Endothelial cell of umbilical vein (primary cell): ENCODE results near the gene CMTM4. TPM values are rescaled to one million over a fixed set of nuclear protein-coding genes. Genes with fewer than 3 reads are reported as not detected.

Experiments
- BruUV-seq: library from RNA; stranded (reverse); fragments of 400-500 nt; replicated peaks from 2 replicates; lab custom pipeline; 2021; lab: Mats Ljungman, UMichigan
- CTCF ChIA-PET: fragments of 300-600, 350-600 bp; sonication (Branson Sonifier 250); formaldehyde crosslinking; loops from one replicate; lab custom pipeline; 2021; ENCODE audit warnings: antibody characterized with exemption, inconsistent platforms; lab: Charles Lee
- POLR2A ChIA-PET: fragments of 300-600, 350-600 bp; sonication (Branson Sonifier 250); formaldehyde crosslinking; loops from one replicate; lab custom pipeline; 2021; ENCODE audit warnings: antibody characterized with exemption, inconsistent platforms; lab: Charles Lee
- DNase-seq: peaks from one replicate; pipeline ENCODE4 v3.0.0-alpha.2; 2011; ENCODE audit warnings: low read depth, low spot score
- FAIRE-seq: peaks from 2 replicates; lab custom pipeline; 2011; peaks lifted over from hg19 to GRCh38; lab: Jason Lieb, UNC
- H2AFZ ChIP-seq: 2 replicates; pipeline ENCODE4 v1.6.0; 2012; ENCODE audit warnings: low read depth, low read length, control low read depth, inconsistent platforms
- H3K27ac ChIP-seq: 2 replicates; pipeline ENCODE4 v1.5.1; 2011; ENCODE audit warnings: low read depth, mild to moderate bottlenecking, control low read depth, low read length, moderate library complexity; ENCODE audit not compliant: insufficient read depth
- H3K27me3 ChIP-seq, 2 experiments: 2 replicates each; pipeline versions ENCODE4 v1.6.0 to v1.6.1; 2011; ENCODE audit warnings: low read length in 2 of 2, mixed read lengths in 1 of 2; ENCODE audit not compliant: control insufficient read depth in 2 of 2, insufficient read depth in 2 of 2
- H3K36me3 ChIP-seq, 2 experiments: 2 replicates in 1 of 2; 3 replicates in 1 of 2; pipeline ENCODE4 v1.5.1; 2011; ENCODE audit warnings: low read length in 2 of 2, mild to moderate bottlenecking in 1 of 2, moderate library complexity in 1 of 2; ENCODE audit not compliant: control insufficient read depth in 2 of 2, insufficient read depth in 2 of 2; ENCODE audit errors: extremely low read depth in 1 of 2
- H3K4me1 ChIP-seq: 3 replicates; pipeline ENCODE4 v1.5.1; 2011; ENCODE audit warnings: mild to moderate bottlenecking, low read length; ENCODE audit not compliant: control insufficient read depth, insufficient read depth; ENCODE audit errors: extremely low read depth
- H3K4me2 ChIP-seq: 2 replicates; pipeline ENCODE4 v1.6.1; 2011; ENCODE audit warnings: low read length, control low read depth, mixed read lengths; ENCODE audit not compliant: insufficient read depth
- H3K4me3 ChIP-seq, 3 experiments: fragments of 200-600 bp in 1 of 3; sonication (generic), shearing (Covaris generic) in 1 of 3; replicated peaks in 1 of 3; 2 replicates each; pipeline ENCODE4 v1.5.1; 2011 to 2016; ENCODE audit warnings: control low read depth in 3 of 3, low read length in 3 of 3, mild to moderate bottlenecking in 2 of 3, inconsistent platforms in 1 of 3, low read depth in 1 of 3, moderate library complexity in 1 of 3; ENCODE audit not compliant: insufficient read depth in 1 of 3
- H3K79me2 ChIP-seq: 2 replicates; pipeline ENCODE4 v1.6.0; 2012; ENCODE audit warnings: low read length, inconsistent platforms; ENCODE audit not compliant: control insufficient read depth, insufficient read depth
- H3K9ac ChIP-seq: replicated peaks from 2 replicates; pipeline ENCODE3; 2011; ENCODE audit warnings: low read length, control low read depth; ENCODE audit not compliant: insufficient read depth; ENCODE audit errors: extremely low read depth
- H3K9me1 ChIP-seq: replicated peaks from 3 replicates; pipeline ENCODE4 v1.6.0; 2011; ENCODE audit warnings: mild to moderate bottlenecking, low read length; ENCODE audit not compliant: control insufficient read depth, insufficient read depth; ENCODE audit errors: extremely low read depth
- H3K9me3 ChIP-seq: replicated peaks from 2 replicates; pipeline ENCODE4 v1.5.1; 2012; ENCODE audit warnings: low read length, inconsistent platforms; ENCODE audit not compliant: control insufficient read depth, insufficient read depth
- H4K20me1 ChIP-seq: replicated peaks from 2 replicates; pipeline ENCODE3; 2011; ENCODE audit warnings: mild to moderate bottlenecking, low read length; ENCODE audit not compliant: control insufficient read depth, insufficient read depth; ENCODE audit errors: extremely low read depth
- EZH2 ChIP-seq: IDR thresholded peaks from 2 replicates; pipeline ENCODE4 v1.6.1; 2012; ENCODE audit warnings: borderline replicate concordance, low read depth, mild to moderate bottlenecking, moderate library complexity, low read length, inconsistent platforms; ENCODE audit not compliant: severe bottlenecking
- FOS ChIP-seq: IDR thresholded peaks from 2 replicates; pipeline ENCODE4 v1.6.1; 2011; ENCODE audit warnings: mild to moderate bottlenecking, low read length, moderate library complexity, borderline replicate concordance; ENCODE audit not compliant: insufficient read depth
- GATA2 ChIP-seq: IDR thresholded peaks from 2 replicates; pipeline ENCODE4 v1.7.0; 2011; ENCODE audit warnings: low read depth, mild to moderate bottlenecking, moderate library complexity, mixed read lengths, low read length; ENCODE audit not compliant: insufficient read length, insufficient read depth
- JUN ChIP-seq: IDR thresholded peaks from 2 replicates; pipeline ENCODE4 v1.6.1; 2011; ENCODE audit warnings: borderline replicate concordance, low read depth; ENCODE audit not compliant: insufficient read length, insufficient read depth
- MYC ChIP-seq: IDR thresholded peaks from one replicate; pipeline ENCODE4 v1.6.1; 2011; ENCODE audit warnings: mild to moderate bottlenecking, low read depth, low read length
- POLR2A ChIP-seq: IDR thresholded peaks from 2 replicates; pipeline ENCODE4 v1.6.1; 2012; ENCODE audit warnings: low read depth, mild to moderate bottlenecking, control low read depth, low read length
- POLR2AphosphoS5 ChIP-seq: IDR thresholded peaks from 2 replicates; pipeline ENCODE4 v1.6.1; 2012; ENCODE audit warnings: low read depth, mild to moderate bottlenecking, control low read depth, low read length, moderate library complexity; ENCODE audit not compliant: insufficient read depth
- dilution Hi-C: fragments of 300-500 bp; cut with MboI; formaldehyde crosslinking; loops from one replicate; pipeline ENCODE4 v1.15.0; 2019; ENCODE audit warnings: low sequenced_read_pairs; ENCODE audit not compliant: extremely low pct_ligation_motif_present
- intact Hi-C: fragments of 100-400 bp; cut with micrococcal nuclease; formaldehyde crosslinking; loops from one replicate; pipeline ENCODE4 v1.10.0; 2022
- polyA plus RNA-seq, 4 experiments: library from polyadenylated mRNA; depleted of rRNA in 3 of 4; stranded (reverse) in 3 of 4; unstranded in 1 of 4; fragments of >200 nt; gene quantifications; 2 replicates each; pipeline versions ENCODE4 v1.2.1 to v1.2.3, GENCODE V29; 2011 to 2012; ENCODE audit warnings: missing spikeins in 1 of 4
- total RNA-seq: library from RNA; stranded (reverse); gene quantifications from 2 replicates; pipeline ENCODE4 v1.2.3, GENCODE V29; 2021
- TF ChIP-seq, protein P1 (sequence below): IDR thresholded peaks from 2 replicates; pipeline ENCODE4 v1.6.1; 2011; ENCODE audit not compliant: insufficient read depth, insufficient read length
- TF ChIP-seq, protein P2 (sequence below), 2 donors: IDR thresholded peaks; 1 replicate in 1 of 2; 2 replicates in 1 of 2; pipeline ENCODE4 v1.5.1; 2011; ENCODE audit warnings: low read length in 2 of 2, mild to moderate bottlenecking in 2 of 2, moderate library complexity in 2 of 2, control low read depth in 1 of 2, inconsistent platforms in 1 of 2, low read depth in 1 of 2; ENCODE audit not compliant: insufficient read depth in 1 of 2; ENCODE audit errors: extremely low read depth in 1 of 2

The CMTM4 gene
- total and polyA plus RNA-seq, 2 donors (not counting 3 experiments of a cell fraction or from before 2014, with no cell fraction given): 9.0 to 10.7 TPM

DNA sequence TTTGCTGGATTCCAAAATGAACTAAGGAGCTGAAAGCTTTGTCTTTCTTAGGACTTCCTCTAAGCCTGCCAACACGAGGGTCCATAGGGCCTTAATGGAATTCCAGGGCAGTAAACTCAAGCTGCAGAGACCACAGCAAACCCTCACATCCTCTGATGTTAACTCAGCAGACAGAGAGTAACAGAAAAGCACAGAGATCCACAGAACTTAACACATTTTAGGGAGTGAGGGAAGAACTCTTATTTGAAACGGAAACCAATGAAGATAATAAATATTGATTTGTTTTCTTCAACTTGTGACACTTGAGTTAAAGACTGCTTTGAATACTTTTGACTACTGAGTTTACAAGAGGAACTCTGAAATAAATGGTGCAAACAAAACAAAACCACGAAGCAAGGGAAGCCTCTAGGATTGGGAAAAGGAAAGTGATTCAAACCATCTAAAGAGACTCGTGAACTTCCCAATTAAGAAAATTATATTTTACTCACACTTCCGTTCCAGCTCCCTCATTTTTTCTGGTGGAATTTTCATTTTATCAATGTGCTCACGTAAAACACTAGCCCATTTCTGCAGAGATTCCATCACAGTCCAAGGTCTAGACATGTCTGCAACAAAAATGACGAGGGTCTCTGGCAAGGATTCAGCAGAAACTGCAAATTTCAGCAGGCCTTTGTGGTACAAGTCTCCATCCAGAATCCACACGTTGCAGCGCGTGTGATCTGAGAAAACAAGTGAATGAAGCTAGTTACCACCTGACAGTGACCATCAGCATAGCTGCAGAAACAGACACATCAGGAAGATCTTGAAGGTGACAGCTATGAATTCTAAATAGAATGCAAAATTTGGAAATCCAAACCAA lies 45.6 kb upstream of the CMTM4 start:
- POLR2A ChIA-PET: interaction anchor here (0.6 to 1.0 kb wide), 7 partner anchors 8 to 125 kb away, joined by 3 to 11 read pairs (median 4); partner anchors contain the start of genes DYNC1LI2 and NAE1

DNA sequence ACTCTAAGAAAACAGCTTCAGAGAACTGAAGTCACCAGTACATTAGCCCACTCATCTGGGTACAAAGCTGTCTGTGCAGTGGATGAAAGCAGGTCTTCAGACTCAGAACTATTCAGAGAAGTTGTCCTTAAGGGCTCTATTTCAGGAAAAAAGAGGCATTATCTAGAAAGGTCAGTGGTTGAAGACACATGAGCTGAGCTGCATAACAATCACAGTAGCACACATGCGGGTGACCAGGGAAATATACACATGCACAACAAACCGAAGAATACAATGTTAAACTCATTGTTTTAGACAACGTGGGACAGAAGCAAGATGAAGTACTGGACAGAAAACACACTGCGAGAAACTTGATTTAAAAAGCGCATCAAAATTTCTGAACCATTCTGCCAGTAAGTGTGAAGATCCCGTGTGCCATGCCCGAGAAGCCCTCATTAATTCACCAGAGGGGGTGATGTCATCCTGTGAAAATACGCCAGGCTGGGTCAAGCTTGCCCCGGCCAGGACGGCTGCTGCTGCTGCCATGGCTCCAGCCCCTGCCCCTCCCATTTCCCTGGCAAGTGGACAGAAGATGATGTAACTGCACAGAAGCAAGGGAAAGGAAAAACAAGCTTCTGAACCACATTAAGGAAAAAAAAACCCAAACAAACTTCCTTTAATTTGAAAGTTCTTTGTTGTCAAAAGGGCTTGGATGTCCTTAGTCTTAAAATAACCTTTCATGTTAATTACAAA lies 44.8 kb upstream of the CMTM4 start:
- peak; percentile 97 for FAIRE-seq
- Histone ChIP-seq H3K9me3 (no peaks in the 10 kb centered on the region), H2AFZ (peak overlapping the region; percentile 19), H3K4me3 (peak overlapping the region in 1 of 3 experiments; percentile 42), H3K79me2 (peaks cover 57% of the 10 kb centered on the region), H3K9ac (peak overlapping the region; percentile 91), H3K4me1 (peaks cover 34% of the 10 kb centered on the region), H3K27ac (peak overlapping the region; percentile 97), H3K9me1 (no peaks in the 10 kb centered on the region), H3K36me3 (peaks cover 14 to 21% of the 10 kb centered on the region in 2 experiments), H4K20me1 (no peaks in the 10 kb centered on the region), H3K4me2 (peak overlapping the region; percentile 68), H3K27me3 (no peaks in the 10 kb centered on the region)
- peak; percentile 99 for DNase-seq
- dilution Hi-C loops (no loop called here), intact Hi-C loops (loop anchor here (1.0 to 5.0 kb wide), 5 partner anchors 10 to 334 kb away; partner anchors contain the start of gene DYNC1LI2)
- ChIA-PET POLR2A (interaction anchor here (0.6 to 1.0 kb wide), 7 partner anchors 9 to 124 kb away, joined by 3 to 11 read pairs (median 4); partner anchors contain the start of genes DYNC1LI2 and NAE1), CTCF (interaction anchor here (0.8 to 4.3 kb wide), 19 partner anchors 10 to 133 kb away, joined by 3 to 69 read pairs (median 7); partner anchors contain the start of genes DYNC1LI2 and NAE1)
- TSS peak; percentile 45 for BruUV-seq
- TF ChIP-seq, protein P1, sequence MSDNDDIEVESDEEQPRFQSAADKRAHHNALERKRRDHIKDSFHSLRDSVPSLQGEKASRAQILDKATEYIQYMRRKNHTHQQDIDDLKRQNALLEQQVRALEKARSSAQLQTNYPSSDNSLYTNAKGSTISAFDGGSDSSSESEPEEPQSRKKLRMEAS: no peak
- TF ChIP-seq, protein P2, sequence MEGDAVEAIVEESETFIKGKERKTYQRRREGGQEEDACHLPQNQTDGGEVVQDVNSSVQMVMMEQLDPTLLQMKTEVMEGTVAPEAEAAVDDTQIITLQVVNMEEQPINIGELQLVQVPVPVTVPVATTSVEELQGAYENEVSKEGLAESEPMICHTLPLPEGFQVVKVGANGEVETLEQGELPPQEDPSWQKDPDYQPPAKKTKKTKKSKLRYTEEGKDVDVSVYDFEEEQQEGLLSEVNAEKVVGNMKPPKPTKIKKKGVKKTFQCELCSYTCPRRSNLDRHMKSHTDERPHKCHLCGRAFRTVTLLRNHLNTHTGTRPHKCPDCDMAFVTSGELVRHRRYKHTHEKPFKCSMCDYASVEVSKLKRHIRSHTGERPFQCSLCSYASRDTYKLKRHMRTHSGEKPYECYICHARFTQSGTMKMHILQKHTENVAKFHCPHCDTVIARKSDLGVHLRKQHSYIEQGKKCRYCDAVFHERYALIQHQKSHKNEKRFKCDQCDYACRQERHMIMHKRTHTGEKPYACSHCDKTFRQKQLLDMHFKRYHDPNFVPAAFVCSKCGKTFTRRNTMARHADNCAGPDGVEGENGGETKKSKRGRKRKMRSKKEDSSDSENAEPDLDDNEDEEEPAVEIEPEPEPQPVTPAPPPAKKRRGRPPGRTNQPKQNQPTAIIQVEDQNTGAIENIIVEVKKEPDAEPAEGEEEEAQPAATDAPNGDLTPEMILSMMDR (IDR thresholded peaks at IDR 0.05; ENCODE audit: extremely low read depth in 1 of 2, insufficient read depth in 1 of 2, low read depth in 1 of 2, low read length in 2 of 2): no peak
- no peak for TF ChIP-seq EZH2
- no peak for TF ChIP-seq POLR2A
- TF ChIP-seq GATA2: no peak
- TF ChIP-seq JUN: no peak
- no peak for TF ChIP-seq MYC
- peak; percentile 18 for TF ChIP-seq FOS
- TF ChIP-seq POLR2AphosphoS5: peak; percentile 61

More for the DNA sequence above, 45.6 kb upstream of the CMTM4 start:
- BruUV-seq: TSS peak; percentile 72
- Histone ChIP-seq H3K4me3 (peak overlapping the region in 1 of 3 experiments; percentile 42), H3K9me3 (no peaks in the 10 kb centered on the region), H3K36me3 (peaks cover 16 to 27% of the 10 kb centered on the region in 2 experiments), H3K4me1 (peaks cover 34% of the 10 kb centered on the region), H3K27ac (peak overlapping the region; percentile 97), H3K79me2 (peaks cover 61% of the 10 kb centered on the region), H3K27me3 (no peaks in the 10 kb centered on the region), H3K9ac (peak overlapping the region; percentile 91), H4K20me1 (no peaks in the 10 kb centered on the region), H2AFZ (no peak overlapping the region), H3K9me1 (no peaks in the 10 kb centered on the region), H3K4me2 (peak overlapping the region; percentile 68)
- DNase-seq: no peak
- peak; percentile 67 for FAIRE-seq
- intact Hi-C loops: loop anchor here (1.0 to 5.0 kb wide), 5 partner anchors 9 to 335 kb away; partner anchors contain the start of gene DYNC1LI2
- TF ChIP-seq EZH2 (no peak), MYC (no peak)
- CTCF ChIA-PET: interaction anchor here (0.8 to 4.3 kb wide), 12 partner anchors 9 to 134 kb away, joined by 3 to 69 read pairs (median 18); partner anchors contain the start of genes DYNC1LI2 and NAE1
- dilution Hi-C loops: no loop called here
